ENCODE measurements around the gene SLC35G2.
"Not testable (repeated sequence)": the region's sequence is repeated elsewhere in the genome, so short reads cannot be mapped to it uniquely, and the experiment has no call there.

The SLC35G2 gene

GRCh38 chr3:136898549-136898948, 79.6 kb downstream of the SLC35G2 start:
- Histone ChIP-seq H3K4me2 (ENCODE audit: low read depth, low read length) (no peak overlapping the region), H3K9me2 (replicated peaks; ENCODE audit: insufficient read depth, low read length) (no peaks in the 10 kb centered on the region), H3K9ac (ENCODE audit: low read length) (no peak overlapping the region), H3K4me3 (ENCODE audit: low read length) (no peak overlapping the region), H3K79me2 (ENCODE audit: low read length) (peaks cover 85% of the 10 kb centered on the region), H3K9me3 (replicated peaks; ENCODE audit: insufficient read depth, low read length) (no peaks in the 10 kb centered on the region), H2AFZ (ENCODE audit: low read length) (no peak overlapping the region), H4K20me1 (ENCODE audit: insufficient read depth, low read length) (no peaks in the 10 kb centered on the region; the same call in none of the 2 replicates), H3F3A (ENCODE audit: insufficient read depth, low read length) (no peaks in the 10 kb centered on the region), H3K36me3 (replicated peaks; ENCODE audit: insufficient read depth, low read length) (no peaks in the 10 kb centered on the region), H3K27ac (ENCODE audit: low read length) (no peak overlapping the region), H3K27me3 (replicated peaks; ENCODE audit: insufficient read depth, low read length) (no peaks in the 10 kb centered on the region), H3K4me1 (ENCODE audit: low read length) (peaks cover 7% of the 10 kb centered on the region; the same call in 1 of the 2 replicates)
- DNase-seq: no peak
- TF ChIP-seq EZH2phosphoT487 (IDR thresholded peaks at IDR 0.05; ENCODE audit: low read length) (no peak), EZH2 (optimal IDR thresholded peaks at IDR 0.05; ENCODE audit: low read depth, low read length) (no peak)
- TF ChIP-seq, protein P1, sequence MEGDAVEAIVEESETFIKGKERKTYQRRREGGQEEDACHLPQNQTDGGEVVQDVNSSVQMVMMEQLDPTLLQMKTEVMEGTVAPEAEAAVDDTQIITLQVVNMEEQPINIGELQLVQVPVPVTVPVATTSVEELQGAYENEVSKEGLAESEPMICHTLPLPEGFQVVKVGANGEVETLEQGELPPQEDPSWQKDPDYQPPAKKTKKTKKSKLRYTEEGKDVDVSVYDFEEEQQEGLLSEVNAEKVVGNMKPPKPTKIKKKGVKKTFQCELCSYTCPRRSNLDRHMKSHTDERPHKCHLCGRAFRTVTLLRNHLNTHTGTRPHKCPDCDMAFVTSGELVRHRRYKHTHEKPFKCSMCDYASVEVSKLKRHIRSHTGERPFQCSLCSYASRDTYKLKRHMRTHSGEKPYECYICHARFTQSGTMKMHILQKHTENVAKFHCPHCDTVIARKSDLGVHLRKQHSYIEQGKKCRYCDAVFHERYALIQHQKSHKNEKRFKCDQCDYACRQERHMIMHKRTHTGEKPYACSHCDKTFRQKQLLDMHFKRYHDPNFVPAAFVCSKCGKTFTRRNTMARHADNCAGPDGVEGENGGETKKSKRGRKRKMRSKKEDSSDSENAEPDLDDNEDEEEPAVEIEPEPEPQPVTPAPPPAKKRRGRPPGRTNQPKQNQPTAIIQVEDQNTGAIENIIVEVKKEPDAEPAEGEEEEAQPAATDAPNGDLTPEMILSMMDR (IDR thresholded peaks at IDR 0.05; ENCODE audit: low read length): no peak

- H3K4me3 ChIP-seq (ENCODE audit: low read length): no peak overlapping the region
- no peaks in the 10 kb centered on the region for H3F3A ChIP-seq (ENCODE audit: insufficient read depth, low read length)
- no peak overlapping the region for H3K9ac ChIP-seq (ENCODE audit: low read length)
- DNase-seq: no peak
- H3K9me2 ChIP-seq (replicated peaks; ENCODE audit: insufficient read depth, low read length): no peaks in the 10 kb centered on the region
- peaks cover 85% of the 10 kb centered on the region for H3K79me2 ChIP-seq (ENCODE audit: low read length)
- no peaks in the 10 kb centered on the region; the same call in none of the 2 replicates for H4K20me1 ChIP-seq (ENCODE audit: insufficient read depth, low read length)
- H3K27ac ChIP-seq (ENCODE audit: low read length): no peak overlapping the region
- H3K27me3 ChIP-seq (replicated peaks; ENCODE audit: insufficient read depth, low read length): no peaks in the 10 kb centered on the region
- TF ChIP-seq EZH2 (optimal IDR thresholded peaks at IDR 0.05; ENCODE audit: low read depth, low read length): no peak
- no peak overlapping the region for H2AFZ ChIP-seq (ENCODE audit: low read length)
- H3K4me1 ChIP-seq (ENCODE audit: low read length): peaks cover 3% of the 10 kb centered on the region; the same call in 1 of the 2 replicates
- H3K36me3 ChIP-seq (replicated peaks; ENCODE audit: insufficient read depth, low read length): no peaks in the 10 kb centered on the region
- no peak overlapping the region for H3K4me2 ChIP-seq (ENCODE audit: low read depth, low read length)
- H3K9me3 ChIP-seq (replicated peaks; ENCODE audit: insufficient read depth, low read length): no peaks in the 10 kb centered on the region
These were observed 80.0 kb downstream of the SLC35G2 start for GRCh38 chr3:136898954-136899353.

GRCh38 chr3:136899622-136900158, 80.8 kb downstream of the SLC35G2 start:
- Histone ChIP-seq H3K4me1 (ENCODE audit: low read length) (0 out of 2 replicates have a peak, but pooled peaks cover 3% of the 10 kb centered on the region), H3K36me3 (replicated peaks; ENCODE audit: insufficient read depth, low read length) (no peaks in the 10 kb centered on the region), H2AFZ (ENCODE audit: low read length) (no peak overlapping the region), H3F3A (ENCODE audit: insufficient read depth, low read length) (no peaks in the 10 kb centered on the region), H3K27me3 (replicated peaks; ENCODE audit: insufficient read depth, low read length) (no peaks in the 10 kb centered on the region), H3K4me3 (ENCODE audit: low read length) (no peak overlapping the region), H3K27ac (ENCODE audit: low read length) (no peak overlapping the region), H3K9me2 (replicated peaks; ENCODE audit: insufficient read depth, low read length) (no peaks in the 10 kb centered on the region), H3K9ac (ENCODE audit: low read length) (no peak overlapping the region), H3K4me2 (ENCODE audit: low read depth, low read length) (no peak overlapping the region), H3K9me3 (replicated peaks; ENCODE audit: insufficient read depth, low read length) (no peaks in the 10 kb centered on the region), H4K20me1 (ENCODE audit: insufficient read depth, low read length) (no peaks in the 10 kb centered on the region; the same call in 1 of the 2 replicates), H3K79me2 (ENCODE audit: low read length) (peaks cover 85% of the 10 kb centered on the region)
- TF ChIP-seq, protein P1 (IDR thresholded peaks at IDR 0.05; ENCODE audit: low read length): no peak
- TF ChIP-seq EZH2phosphoT487 (IDR thresholded peaks at IDR 0.05; ENCODE audit: low read length): no peak
- TF ChIP-seq EZH2 (optimal IDR thresholded peaks at IDR 0.05; ENCODE audit: low read depth, low read length): no peak
- no peak for DNase-seq

- H3K4me3 ChIP-seq (ENCODE audit: low read length); H2AFZ ChIP-seq (ENCODE audit: low read length): not testable (repeated sequence)
These were observed 81.8 kb downstream of the SLC35G2 start for GRCh38 chr3:136900694-136901093.

More at GRCh38 chr3:136900694-136901093, 81.8 kb downstream of the SLC35G2 start:
- H3K27me3 ChIP-seq (replicated peaks; ENCODE audit: insufficient read depth, low read length); H3K9me2 ChIP-seq (replicated peaks; ENCODE audit: insufficient read depth, low read length); DNase-seq; H3K27ac ChIP-seq (ENCODE audit: low read length); H3K4me1 ChIP-seq (ENCODE audit: low read length); H3K36me3 ChIP-seq (replicated peaks; ENCODE audit: insufficient read depth, low read length); H3K9ac ChIP-seq (ENCODE audit: low read length); H3K9me3 ChIP-seq (replicated peaks; ENCODE audit: insufficient read depth, low read length); H3K4me2 ChIP-seq (ENCODE audit: low read depth, low read length); H3F3A ChIP-seq (ENCODE audit: insufficient read depth, low read length); H4K20me1 ChIP-seq (ENCODE audit: insufficient read depth, low read length): not testable (repeated sequence)
- peaks cover 88% of the 10 kb centered on the region for H3K79me2 ChIP-seq (ENCODE audit: low read length)
